Muscle of arm (tissue), 12 donors: ENCODE results near the gene KNDC1. TPM values are rescaled to one million over a fixed set of nuclear protein-coding genes. Genes with fewer than 3 reads are reported as not detected.

Experiments used
- DNase-seq: peaks from one replicate; pipeline ENCODE4 v3.0.0-alpha.2; 2013
- polyA plus RNA-seq, 12 donors: library from polyadenylated mRNA; unstranded; fragments of 120-200 nt; gene quantifications; one replicate each; pipeline ENCODE4 v1.2.1, GENCODE V29; 2013; ENCODE audit not compliant: insufficient read length in 12 of 12

KNDC1 gene
- polyA plus RNA-seq, 12 donors: 1.8 to 10.1 (median 5.3) TPM; not detected in 1

DNA sequence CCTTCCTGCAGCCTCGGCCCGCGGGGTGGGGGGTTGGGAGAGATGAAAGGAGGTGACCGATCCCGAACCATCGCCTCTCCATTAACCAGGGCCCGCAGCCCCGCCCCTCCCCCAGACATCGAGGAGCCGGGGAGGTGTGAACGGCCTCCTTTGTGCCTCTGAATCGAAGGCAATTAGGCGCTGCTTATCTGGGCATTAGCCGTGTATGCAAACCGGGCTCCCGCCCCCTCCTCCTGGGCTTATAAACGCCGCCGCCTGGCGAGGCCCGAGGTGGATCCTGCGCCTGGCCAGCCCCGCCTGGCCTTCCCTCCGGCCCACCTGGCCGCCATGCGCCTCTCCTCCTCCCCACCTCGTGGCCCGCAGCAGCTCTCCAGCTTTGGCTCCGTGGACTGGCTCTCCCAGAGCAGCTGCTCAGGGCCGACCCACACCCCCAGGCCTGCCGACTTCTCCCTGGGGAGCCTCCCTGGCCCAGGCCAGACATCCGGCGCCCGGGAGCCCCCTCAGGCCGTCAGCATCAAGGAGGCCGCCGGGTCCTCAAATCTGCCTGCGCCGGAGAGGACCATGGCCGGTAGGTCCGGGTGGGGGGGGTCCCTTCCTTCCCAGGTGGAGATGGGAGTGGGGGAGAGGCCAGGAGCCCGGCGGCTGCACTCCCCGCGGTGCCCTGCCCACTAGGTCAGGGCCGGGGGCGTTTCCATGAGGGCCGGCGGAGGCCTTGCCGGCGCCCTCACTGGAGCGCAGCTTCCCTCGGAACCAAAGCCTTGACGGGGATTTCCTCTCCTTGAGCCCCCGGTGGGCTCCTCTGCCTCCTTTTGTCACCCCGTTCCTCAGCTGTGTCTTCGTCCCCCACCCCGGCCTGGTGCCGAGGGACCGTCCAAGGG, 77.8 kb downstream of the KNDC1 start, which contains the start of gene VENTX:
Gene VENTX (plus strand): TSS at position 268 of the 878 bp plus-strand sequence. CDS start 60 bp downstream, at position 328.
- no peak for DNase-seq

- DNase-seq: no peak
These were observed 78.4 kb downstream of the KNDC1 start for GRCh38 chr10:133238466-133238804.

- DNase-seq: no peak
These were observed 80.0 kb downstream of the KNDC1 start for GRCh38 chr10:133239990-133240389.

GRCh38 chr10:133241501-133242205, 81.6 kb downstream of the KNDC1 start:
- DNase-seq: no peak

DNA sequence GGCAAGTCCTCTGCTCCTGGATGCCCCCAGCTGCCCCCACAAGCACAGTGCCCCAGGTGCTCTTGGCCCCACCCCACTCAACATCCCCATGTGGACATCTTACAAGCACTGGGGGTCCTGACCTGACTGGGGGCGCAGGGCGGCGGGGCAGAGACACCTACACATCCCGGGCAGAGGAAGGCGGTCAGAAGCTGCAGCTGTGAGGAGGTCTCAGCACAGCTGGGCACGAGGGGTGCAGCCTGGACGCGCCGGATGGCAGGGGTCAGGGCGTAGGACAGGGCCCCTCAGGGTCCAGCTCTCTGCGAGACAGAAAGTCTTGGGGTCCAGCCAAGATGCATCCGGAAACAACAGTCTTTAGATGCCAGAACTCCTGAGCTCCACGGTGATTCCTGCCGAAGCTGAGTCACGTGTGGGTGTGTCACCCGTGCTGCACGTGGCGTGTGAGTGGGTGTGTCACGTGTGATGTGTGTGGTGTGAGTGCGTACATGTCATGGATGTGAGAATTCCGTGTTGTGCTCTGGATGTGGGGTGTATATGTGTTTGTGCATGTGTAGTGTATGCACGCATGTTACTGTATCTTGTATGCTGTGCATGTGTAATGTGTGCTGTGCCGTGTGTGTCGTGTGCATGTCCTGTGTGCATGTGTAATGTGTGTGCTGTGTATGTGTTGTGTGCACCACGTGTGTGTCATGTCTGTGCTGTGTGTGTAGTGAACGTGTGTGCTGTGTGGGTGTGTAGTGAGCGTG, 82.8 kb downstream of the KNDC1 start:
- DNase-seq: no peak

DNA sequence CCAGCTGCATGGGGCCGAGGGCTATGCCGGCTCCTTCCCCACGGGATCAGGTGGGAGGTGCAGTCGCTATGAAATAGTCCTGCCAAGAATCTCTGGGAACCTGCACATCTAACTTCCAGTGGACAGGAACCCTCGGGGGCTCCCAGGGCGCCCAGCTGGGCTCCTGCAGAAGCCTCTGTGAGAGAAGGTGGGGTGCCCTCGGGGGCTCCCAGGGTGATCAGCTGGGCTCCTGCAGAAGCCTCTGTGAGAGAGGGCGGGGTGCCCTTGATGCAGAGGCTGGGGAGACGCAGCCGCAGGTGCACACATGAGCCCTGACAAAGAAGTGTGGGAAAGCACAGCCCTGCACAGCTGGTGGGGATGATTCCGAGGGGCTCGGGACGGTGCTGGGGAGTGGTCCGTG, 83.6 kb downstream of the KNDC1 start:
- no peak for DNase-seq

- no peak for DNase-seq
These were observed 85.6 kb downstream of the KNDC1 start for GRCh38 chr10:133245439-133246235.

- no peak for DNase-seq
These were observed 86.2 kb downstream of the KNDC1 start for GRCh38 chr10:133246236-133246626.

DNA sequence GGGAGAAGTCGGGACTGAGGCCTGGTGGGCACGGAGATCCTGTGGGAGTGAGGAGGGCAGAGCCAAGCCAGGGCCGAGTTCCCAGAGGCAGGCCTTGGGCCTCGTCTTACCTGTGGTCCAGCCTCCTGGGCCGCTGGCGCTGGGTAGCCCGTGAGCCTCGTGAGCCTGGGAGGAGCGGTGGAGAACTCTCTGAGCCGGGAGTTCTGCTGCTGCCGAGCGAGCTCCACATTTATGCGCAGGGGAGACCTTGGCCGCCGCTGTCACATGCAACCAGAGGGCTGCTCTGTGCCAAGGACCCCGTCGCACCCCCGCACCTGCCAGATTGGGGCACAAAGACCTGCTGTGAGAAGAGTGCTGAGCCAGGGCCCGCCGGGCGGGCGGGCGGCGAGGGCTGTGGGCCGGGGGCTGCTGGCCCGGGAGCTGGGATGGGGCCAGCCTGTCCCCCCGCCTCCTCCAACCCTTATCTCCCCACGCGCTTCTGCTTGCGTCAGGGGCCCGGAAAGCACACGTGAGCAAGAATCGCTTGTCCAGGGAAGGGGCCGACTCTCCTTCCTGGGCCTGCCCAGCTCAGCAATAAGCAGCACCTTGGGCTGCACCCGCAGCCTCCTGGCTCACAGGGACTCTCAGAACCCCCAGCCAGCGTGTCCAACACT, 87.8 kb downstream of the KNDC1 start:
- DNase-seq: no peak

DNA sequence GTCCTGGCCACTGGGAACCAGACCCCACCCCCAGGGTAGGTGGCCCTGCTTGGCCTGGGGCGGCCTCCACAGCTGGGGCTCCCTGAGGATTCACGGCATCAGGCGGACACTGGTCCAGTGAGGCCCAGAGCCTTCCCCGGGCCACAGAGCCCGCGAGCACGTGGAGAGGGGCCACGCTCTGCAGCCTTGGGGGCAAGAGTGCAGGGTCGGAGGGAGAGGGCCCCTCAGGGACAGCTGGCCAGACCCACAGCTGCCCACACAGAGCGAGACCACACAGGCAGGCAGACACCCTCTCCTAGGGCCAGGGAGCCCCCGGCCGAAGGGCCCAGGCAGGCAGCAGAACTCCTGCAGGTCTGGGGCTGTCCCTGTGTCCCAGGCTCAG, 88.3 kb downstream of the KNDC1 start:
- no peak for DNase-seq

DNA sequence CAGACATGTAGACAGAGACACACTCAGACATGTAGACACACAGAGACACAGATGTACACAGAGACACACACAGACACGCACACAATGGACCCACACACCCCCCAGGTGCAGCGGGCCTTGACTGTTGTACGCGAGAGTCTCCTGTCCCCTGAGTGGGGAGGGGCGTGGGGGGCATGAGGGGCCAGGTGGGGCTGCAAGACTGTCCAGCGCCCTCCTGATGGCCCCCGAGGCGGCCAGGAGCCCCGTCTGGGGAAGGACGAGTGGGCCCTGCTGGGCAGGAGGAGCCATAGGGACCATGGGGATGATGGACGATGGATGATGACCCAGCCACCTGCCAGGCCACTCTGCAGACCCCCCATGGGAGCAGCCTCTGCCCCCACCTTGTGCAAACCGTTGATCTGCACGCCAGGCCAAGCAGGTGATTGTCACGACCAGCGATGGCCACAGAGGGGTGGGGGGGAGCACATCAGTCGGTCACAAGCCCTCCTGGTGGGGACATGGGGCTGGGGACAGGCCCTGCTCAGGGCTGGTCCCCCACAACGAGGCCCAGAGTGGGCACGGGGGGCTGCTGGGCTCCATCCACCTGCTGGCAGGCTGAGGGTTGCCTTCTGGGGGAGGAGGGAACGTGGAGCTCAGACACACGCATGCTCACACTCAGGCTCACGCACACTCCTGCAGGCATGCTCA, 89.2 kb downstream of the KNDC1 start:
- DNase-seq: no peak

DNA sequence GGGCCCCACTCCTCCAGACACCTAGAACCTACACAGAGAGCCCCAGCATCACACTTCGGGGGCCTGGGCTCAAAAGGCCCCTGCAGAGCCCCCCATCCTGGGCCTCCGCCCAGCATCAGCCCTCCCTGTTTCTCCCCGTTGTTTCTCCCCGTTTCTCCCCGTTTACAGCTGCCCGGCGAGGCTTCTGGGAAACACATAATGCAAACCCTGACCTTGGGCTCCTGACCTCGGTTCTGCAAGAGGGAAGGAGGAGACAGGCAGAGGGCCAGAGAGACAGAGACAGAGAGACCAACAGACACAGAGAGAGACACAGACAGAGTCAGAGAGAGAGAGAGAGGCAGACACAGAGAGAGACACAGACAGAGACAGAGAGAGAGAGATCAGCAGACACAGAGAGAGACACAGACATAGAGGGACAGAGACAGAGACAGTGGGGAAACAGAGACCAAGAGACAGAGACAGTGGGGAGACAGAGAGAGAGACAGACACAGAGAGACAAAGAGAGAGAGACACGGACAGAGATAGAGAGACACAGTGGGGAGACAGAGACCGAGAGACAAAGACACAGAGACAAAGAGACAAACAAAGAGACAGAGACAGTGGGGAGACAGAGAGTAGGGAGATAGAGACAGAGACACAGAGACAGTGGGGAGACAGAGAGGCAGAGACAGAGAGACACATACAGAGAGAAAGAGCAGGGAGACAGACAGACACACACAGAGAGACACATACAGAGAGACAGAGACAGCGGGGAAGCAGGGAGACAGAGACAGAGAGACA, 90.1 kb downstream of the KNDC1 start:
- no peak for DNase-seq

GRCh38 chr10:133251388-133252222, 91.6 kb downstream of the KNDC1 start:
- DNase-seq: no peak

DNA sequence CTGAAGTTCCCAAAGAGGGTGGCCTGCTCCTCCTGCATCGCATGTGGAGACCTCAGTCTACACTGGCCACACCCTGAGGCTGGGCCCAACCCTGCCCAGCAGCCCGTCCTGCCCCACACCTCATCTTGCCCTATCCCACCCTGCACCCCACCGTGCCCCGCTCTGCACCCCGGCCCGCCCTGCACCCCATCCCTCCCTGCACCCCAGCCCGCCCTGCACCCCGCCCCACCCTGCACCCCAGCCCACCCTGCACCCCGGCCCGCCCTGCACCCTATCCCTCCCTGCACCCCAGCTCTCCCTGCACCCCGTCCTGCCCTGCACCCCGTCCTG, 92.2 kb downstream of the KNDC1 start:
- DNase-seq: no peak

DNA sequence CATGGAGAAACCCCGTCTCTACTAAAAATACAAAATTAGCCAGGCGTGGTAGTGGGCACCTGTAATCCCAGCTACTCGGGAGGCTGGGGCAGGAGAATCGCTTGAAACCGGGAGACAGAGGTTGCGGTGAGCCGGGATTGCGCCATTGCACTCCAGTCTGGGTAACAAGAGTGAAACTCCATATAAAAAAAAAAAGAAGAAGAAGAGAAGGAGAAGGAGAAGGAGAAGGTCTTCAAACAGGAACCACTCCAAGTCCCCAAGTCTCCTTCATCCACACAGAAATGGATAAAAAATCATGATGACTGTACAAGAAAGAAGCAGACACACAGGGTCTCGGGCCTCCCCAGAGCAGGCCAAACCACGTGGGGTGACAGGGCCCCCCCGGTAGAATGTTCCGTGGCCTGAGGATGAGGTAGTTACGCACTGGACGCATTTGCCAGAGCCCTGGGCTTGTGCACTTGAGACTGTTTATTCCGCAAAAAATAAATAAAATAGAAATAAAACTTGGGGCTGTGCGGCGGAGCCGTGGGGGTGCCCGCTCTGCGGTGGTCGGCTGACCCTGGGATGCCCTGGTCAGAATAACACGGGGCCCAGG, 93.4 kb downstream of the KNDC1 start:
- DNase-seq: no peak

GRCh38 chr10:133254421-133255120, 94.6 kb downstream of the KNDC1 start:
- DNase-seq: no peak

GRCh38 chr10:133255323-133255722, 95.3 kb downstream of the KNDC1 start:
- no peak for DNase-seq
